Measurements from ENCODE around the gene GLYR1.

GLYR1 gene

DNA sequence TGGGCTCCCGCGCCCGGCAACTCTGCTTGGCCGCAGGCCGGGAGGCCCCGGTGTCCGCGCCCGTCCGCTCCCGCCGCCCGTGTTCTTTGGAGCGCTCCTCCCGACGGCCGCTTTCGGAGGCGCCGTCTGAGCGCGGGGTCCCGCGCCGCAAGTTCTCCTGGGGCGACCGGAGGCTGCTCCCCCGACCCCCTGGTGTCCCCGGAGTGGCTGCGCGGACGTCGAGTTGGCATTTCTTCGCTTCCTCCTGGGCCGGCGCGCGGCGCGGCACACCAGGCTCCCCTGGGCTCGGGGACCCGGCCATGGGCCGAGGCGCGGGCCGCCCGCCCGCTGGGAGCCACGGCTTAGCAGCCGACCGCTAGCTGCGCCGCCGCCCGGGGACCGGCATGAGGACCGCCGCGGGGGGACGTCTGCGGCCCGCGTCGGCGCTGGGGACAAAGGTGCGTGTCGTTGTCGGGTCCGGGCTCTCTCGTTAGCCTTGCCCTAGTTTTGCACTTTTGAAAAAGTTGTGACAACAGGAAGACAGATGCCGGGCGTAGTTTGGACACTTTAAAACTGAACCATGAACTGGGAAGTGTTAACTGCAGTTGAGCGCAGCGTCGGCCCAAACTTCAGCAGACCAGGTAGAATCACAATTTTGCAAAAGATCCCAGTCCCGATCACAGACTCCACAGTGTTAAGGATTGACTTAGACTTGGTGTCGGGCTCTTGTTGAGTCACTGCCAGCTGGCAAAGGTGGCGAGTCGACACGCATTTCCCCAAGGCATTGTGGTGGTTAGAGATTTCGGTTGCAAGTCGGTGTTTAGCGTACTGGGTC, 893 bp upstream of the GLYR1 start:
- peak; percentile 65 for DNase-seq (ENCODE audit: low spot score)

DNA sequence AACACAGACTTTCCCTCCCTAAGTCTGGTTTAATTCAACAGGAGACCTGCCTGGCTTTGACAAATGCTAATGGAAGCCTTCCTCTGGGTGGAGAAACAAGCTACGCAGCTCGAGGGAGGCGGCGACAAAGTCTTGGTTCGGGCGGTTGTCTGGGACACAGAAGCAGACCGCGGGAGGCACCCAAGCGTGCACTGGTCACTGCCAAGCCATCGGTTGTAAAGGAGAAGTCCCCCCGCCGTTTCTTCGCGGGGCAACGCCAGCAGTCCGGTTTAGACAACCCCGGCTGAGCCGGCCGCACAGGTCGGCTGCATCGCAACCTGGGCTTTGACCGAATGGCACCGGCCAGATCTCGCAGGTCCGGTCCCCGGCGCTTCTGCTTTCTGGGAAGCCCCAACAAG, 586 bp downstream of the GLYR1 start:
- DNase-seq (ENCODE audit: low spot score), result peak; percentile 67

DNA sequence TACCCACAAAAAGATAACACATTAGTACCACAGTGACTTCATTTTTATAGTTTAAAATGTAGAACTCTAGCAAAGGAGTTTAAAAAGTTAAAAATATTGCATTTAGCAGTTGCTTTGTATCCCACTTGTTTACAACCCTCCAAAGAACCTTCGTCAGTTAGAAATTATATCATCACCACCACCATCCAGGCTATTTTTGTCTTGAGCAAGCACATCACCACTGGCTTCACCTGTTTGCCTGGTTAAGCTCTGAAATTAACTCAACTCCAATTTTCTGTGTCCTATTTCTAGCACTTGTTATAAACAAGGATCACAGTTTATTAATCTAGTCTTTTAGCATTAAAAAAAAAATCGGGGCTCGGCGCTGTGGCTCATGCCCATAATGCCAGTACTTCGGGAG, 6.1 kb downstream of the GLYR1 start:
- no peak for DNase-seq (ENCODE audit: low spot score)

DNA sequence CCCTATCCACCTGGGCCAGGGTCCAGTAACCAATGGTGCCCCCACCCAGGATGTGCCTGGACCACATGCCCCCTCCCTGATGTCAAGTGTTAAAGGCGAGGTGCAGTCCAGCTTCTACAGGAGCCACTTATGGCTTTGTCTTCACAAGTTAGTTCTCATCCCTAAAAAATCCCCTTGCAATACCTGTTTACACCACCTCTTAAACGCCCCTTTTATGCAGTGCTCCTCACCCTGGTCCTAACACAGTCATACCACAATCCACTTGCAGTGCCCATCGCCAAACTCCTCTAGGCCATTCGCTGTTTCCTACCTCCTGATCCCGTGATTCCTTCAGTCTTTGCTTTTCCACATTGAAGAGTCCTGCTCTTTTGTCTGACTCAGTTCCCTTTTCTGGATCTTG, 7.1 kb downstream of the GLYR1 start:
- DNase-seq (ENCODE audit: low spot score), result peak; percentile 22

DNA sequence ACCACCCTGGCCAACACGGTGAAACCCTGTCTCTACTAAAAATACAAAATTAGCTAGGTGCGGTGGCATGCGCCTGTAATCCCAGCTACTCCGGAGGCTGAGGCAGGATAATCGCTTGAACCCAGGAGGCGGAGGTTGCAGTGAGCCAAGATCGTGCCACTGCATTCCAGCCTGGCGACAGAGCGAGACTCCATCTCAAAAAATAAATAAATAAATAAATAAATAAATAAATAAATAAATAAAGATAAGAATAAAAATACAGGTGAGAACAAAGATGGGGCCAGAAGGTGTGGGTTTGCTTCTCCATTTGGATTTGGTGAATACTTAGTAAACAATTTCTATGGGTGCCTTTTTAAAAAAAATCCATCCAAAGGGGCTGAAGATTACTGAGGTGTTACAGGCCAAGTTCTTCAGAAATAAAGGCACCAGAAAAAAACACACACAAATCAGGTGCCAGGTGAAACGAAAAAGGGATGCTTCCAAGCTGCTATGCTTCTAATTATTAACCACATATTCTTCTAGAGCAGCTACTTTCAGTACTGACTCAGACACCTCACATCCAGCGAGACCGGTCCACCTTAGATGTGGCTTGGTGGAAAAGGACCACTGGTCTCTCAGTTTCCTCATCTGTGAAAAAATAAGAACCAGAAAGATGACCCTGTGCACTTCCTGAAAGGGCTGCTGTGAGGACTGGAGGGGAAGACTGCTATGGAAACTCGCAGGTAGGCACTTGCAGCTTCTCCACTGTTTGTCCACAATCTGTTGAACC, 9.2 kb downstream of the GLYR1 start:
- no peak for DNase-seq (ENCODE audit: low spot score)

DNA sequence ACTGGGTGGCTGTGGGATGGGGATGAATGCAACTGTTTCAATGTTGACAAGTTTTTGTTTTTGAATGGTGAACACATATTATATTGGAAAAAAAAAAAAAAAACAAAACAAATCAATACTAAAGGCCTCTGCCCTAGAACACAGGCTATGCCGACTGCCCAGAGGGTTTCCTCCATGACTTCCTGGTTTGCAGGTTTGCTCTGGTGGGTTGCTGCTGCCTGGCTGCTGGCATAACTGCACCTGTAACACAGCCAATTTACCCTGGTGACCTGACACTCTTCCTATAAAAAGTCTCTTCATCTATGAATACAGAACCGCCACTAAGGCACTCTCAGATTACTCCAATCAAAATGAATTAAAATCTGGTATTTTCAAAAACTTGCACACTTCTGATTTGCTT, 10.4 kb downstream of the GLYR1 start:
- no peak for DNase-seq (ENCODE audit: low spot score)

DNA sequence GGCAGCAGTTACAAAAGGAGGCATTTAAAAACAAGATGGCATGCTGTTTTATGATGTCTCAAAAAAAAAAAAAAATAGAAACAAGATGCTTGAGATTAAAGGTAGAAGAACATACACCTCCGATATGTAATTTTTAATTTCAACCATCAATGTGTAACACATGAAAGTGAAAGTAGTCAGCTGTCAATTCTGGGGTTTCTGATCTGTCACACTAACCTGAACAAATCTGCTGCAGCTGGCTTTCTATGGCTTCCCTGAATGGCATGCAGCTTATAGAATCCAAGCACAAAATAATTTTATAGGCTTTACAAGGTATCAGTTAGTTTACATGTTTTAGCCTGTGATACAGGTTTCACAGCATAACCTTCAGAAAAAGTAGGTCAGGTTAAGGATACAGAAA, 13.5 kb downstream of the GLYR1 start:
- no peak for DNase-seq (ENCODE audit: low spot score)

DNA sequence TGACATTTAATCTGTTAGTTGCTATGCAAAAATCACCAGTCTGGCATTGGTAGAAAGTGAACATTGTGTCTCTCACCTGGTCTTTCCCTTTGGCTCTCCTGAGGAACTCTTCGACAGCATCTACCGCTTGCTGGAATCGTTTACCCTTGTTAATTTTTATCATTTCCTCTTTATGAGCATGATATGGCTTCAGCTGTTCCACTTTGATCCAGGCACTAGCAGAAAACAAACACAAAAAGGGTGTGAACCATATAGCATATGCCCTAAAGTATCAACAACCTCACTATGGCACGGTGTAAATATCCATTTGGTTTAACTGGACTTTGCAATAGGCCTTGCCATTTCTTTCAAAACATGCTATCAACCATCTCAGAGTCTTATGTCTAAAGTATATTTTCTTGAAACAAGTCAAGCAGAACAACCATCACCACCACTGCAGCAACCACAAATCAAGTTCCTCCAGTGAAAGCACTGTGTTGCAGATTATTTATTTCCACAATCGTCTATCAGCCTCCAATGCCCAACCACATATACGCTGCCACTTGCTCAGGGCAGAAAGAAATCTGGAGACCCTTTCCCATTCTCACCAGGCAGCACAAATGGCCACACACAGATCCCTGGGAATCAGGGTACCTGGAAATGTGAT, 14.3 kb downstream of the GLYR1 start:
- DNase-seq (ENCODE audit: low spot score), result no peak

DNA sequence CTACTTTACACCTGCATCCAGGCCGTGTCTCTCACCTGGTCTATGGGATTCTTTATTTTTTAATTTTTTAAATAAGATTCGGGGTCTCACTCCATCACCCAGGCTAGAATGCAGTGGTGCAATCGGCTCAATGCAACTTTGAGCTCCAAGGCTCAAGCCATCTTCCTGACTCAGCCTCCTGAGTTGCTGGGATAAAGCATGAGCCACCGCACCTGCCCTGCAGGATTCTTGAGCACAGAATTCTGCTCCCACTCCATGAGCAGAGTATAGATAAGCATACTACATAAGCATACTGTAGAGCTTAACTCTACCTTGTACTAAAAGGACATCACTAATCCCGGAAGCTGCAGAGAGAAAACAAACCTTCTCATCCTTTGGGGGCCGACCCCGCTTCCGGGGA, 15.5 kb downstream of the GLYR1 start:
- DNase-seq (ENCODE audit: low spot score), result no peak

DNA sequence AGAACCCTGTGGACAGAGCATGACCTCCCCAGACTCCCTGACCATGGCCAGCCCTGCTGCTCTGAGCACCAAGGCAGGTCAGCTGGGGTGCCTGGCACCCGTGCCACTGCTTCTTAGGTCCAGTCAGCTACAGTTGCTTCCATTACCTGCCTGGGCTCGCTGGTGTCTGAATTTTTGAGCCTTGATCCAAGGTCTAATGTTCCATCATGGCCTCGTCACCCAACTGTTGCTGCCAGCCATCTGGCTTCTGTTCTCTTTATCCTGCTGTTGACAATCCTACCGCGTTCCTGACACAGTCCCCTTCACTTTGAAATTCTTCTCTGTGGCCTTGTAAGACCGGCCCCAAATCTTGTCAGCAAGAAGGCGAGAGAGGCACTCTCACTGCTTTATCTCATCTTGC, 16.7 kb downstream of the GLYR1 start:
- DNase-seq (ENCODE audit: low spot score), result no peak

DNA sequence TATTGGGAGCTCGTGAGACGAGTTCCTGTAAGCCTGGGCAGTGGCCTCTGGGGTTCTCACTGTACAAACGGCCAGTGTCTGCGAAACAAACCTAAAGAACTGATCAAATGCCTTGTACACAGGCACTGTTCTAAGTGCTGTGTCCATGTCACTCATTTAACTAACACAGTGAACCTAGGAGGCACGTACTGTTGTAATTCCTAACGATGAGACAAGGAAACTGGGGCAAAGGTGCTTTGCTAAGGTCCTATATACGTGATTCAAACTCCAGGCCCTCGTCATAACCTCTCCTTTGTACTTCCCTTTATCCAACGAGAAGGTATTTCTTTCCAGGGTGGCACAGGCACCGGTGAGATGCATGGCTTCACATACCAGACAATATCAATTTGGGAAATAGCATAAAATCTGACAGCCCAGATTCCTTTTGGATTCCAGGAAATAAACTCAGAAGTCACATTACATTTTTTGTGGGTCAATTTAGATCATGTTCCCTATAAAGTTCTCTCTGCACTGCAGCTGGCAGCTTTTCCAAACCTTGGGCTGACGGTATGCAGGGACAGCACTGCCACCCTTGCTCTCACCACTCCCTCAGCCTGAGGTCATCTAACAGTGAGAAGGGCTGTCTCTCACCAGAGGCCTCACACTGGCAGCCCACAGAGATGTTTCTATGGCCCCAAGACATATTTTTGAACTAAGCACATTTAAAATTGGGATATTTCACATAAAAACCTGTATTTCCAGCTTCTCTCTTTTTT, 18.3 kb downstream of the GLYR1 start:
- DNase-seq (ENCODE audit: low spot score), result no peak

DNA sequence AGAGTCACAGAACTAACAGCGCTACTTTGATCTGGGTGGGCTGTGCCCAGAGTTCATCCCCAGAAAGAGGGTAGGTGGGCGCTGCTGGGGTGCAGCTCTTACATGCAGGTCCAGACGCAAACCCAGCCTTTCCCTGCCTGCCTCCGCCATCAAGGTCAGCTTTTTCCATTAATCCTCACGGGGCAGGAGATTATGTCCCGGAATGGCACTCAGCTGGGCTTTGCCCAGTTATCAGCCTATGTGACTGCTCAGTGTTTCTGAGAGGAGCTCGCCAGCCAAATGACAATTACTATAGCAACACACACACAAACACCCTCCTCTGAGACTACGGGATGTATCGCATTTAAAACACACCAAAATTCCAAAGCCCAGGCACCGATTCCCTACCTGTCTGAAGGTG, 20.1 kb downstream of the GLYR1 start:
- no peak for DNase-seq (ENCODE audit: low spot score)

DNA sequence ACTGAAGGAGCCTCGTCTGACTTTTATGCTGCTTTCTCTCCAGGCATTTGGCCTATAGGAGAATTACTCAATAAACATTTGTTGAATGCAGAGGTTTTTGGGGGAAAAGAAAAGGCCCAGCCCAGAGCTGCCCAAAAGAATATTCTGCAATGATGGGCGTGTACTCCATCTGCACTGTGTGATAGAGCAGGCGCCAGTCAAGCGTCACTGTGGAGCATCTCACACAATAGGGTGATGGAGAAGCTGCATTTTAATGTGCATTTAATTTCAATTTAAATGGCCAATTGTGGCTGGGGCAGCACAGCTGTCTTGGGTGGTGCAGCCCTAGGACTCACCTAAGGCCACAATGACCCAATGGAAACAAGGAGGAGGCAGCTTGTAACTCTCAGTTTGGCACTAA, 20.6 kb downstream of the GLYR1 start:
- DNase-seq (ENCODE audit: low spot score), result no peak

DNA sequence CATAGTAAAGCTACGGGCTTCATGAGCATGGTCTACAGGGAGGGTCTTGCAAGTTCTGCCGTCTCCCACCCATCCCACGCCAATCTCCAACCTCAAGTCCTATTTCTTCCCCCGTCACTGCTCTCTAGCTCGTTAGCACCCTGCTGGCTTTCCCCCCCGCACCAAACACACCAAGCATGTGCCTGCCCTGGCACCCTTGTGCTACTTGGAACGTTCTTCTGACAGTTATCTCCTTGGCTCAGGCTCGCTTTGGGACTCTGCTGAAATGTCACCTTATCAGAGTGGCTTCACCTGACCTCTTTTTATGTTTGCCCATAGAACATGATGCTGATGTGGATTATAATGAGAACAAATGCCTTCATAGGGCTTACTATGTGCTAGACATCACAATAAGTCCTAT, 21.9 kb downstream of the GLYR1 start:
- no peak for DNase-seq (ENCODE audit: low spot score)

DNA sequence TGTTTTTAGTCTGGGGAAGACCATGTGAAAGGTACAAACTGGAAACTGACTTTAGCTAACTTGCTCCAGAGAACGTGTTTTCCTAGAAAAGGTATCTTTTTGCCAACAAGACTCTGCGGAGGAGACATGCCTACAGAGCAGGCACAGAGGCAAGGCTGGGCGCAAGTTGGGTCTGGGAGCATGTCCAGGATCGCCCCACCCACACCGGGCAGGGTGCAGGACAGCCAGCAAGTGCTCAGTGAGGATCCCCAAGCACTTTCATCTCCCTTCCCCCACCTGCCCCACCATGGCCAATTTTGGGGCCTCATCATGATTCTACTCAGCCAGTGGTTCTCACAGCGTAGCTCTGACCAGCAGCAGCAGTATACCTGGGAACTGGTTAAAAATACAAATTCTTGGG, 26.4 kb downstream of the GLYR1 start:
- DNase-seq (ENCODE audit: low spot score), result no peak

DNA sequence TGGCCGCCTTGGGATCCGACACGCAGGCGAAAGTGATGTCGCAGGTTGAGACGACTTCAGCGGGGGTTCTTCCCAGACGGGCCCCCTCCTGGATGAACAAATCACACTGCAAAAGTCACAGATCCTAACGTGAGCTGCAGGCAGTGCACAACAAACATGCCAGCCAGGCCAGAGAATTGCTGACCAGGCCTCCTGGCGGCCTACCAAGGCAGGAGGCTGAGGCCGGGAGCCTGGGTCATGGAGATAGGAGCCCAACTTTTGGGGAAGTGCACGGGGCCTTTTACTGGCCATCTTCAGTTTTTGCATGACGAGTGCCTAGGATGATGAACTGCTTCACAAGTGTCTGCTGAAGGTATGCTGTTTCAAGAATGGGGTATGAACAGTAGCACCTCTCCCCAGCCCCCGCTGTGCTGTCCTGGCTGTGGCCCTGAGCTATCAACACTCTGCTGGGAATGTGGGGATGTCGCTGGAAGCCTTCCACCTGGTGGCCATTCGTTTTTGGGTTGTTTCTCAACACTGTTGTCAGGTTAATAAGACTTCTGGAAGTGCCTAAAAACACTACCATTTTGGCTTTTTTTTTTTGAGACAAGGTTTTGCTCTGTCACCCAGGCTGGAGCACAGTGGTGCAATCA, 32.4 kb downstream of the GLYR1 start:
- DNase-seq (ENCODE audit: low spot score), result no peak

DNA sequence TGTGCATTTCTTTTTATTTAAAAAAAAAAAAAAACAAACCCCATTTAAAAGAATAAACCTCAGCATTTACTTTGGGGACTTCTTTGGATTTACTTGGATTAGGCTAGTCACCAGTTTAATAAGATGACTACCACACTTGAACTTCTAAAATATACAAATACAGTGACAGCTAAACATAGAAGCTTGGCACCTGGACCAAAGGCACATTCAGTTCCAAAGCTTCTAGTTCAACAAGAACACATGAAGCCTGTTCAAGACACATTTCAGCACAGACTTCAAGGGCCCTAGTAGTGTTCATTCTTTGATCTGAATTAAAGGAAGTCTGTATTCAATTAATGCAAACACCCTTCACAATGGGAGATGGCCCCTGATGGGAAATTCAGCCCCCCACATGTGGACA, 33.0 kb downstream of the GLYR1 start:
- no peak for DNase-seq (ENCODE audit: low spot score)

DNA sequence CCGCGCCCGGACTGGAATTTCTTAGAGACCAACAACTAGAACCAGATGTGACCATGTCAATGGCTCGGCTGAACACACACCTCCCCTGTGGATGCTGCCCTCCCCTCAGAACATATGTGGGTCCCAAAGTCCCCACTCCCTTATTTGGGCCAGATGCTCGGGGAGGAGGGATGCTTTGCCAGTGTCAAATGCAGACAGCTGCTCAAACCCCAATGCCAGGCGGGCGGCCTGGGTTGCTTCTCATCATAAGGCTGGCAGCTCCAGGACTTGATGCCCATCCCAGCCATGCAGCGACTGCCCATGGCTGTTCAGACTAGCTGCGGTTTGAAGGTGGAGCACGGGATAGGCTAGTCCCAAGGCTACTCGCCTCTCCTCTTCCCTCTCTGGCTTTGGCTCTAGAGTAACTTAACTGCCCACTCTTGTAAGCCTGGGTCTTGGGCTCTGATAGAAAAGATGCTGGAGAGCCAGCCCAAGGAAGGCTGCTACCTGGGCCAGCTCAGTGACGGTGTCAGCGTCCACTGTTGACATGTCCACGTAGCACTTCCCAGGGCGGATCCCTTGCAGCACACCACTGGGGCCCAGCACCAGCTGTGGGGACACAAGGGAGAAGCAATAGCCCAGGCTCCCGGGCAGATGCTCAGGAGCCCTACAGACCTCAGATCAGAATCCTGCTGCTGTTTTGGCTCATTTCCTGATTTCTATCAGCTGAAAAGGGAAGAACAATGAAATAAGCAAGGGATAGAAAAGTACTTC, 33.7 kb downstream of the GLYR1 start:
- no peak for DNase-seq (ENCODE audit: low spot score)

DNA sequence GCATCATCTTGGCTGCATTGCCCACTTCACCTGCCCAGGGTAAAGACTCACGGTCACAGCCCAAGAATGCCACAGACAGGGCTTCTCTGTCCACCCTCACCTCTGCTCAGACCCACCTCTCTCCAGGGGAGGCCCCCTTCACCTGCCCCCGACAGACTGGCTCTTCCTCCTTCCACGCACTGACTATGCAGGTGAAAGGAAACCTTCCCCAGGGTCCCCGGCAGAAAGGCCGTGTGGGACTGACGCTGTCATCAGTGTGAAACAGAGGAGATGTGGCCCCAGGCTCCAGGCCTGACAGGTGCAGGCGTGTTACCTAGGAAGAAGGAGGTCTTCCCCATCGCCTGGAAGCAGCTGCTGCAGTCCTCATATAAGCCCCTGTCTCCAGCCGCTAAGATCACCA, 35.3 kb downstream of the GLYR1 start:
- no peak for DNase-seq (ENCODE audit: low spot score)

DNA sequence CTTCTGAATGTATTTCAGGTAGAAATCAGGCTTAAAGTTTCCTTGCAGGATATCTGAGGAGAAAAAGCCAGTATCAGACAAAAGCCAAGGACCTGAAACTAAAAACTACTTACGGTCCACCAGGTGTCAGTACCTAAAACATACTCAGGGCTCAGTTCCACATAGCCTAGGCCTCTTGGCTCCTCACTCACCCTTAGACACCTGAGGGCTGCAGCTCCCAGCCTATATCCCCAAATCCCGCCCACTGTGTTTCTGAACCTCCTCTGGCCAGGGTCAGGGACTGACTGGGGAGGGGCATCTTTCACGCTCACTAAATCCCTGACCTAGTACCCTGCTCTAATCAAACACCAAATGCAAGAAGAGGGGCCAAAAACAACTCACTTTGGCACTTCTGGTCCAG, 35.8 kb downstream of the GLYR1 start:
- no peak for DNase-seq (ENCODE audit: low spot score)

DNA sequence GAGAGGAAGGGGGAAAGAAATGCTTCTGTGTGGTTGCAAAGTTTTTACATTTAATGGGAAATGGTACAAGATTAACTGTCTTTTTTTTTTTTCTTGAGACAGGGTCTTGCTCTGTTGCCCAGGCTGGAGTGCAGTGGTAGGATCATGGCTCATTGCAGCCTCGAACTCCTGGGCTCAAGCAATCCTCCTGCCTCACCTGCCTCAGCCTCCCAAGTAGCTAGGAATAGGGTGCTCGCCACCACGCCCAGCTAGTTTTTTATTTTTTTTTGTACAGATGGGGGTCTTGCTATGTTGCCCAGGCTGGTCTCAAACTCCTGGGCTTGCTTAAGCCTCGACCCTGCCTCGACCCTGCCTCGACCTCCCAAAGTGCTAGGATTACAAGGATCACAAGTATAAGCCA, 40.8 kb downstream of the GLYR1 start:
- no peak for DNase-seq (ENCODE audit: low spot score)

All from NAMALWA (cell line).